ENCODE results near the gene OGDH.

OGDH gene

DNA sequence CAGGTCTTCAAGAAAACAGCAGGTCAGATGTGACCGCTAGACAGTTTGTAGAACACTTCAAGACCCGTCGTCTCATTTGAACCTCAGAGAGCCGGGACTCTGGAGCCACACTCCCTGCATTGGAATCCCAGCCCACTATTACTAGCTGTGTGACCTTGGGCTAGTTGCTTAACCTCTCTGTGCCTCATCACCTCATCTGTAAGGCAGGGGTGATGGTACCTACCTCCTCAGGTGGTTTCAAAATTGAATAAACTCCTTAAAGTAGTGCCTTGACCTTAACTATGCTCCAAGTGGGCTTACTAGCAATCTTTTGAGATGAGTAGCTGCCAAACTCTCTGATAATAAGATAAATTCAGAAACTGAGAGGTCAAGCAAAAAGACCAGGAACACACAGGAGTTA is 43.8 kb downstream of the OGDH start:
- TF ChIP-seq TAF1 (IDR thresholded peaks at IDR 0.05; ENCODE audit: borderline replicate concordance, insufficient read depth, low read length) (no peak), POLR2AphosphoS5 (IDR thresholded peaks at IDR 0.05; ENCODE audit: low read depth, low read length) (no peak), FOXP2 (optimal IDR thresholded peaks at IDR 0.05; ENCODE audit: borderline replicate concordance, extremely low read depth, extremely low read length, insufficient read depth) (no peak), SIN3A (IDR thresholded peaks at IDR 0.05; ENCODE audit: borderline replicate concordance, insufficient read depth, low read length) (no peak)
- TF ChIP-seq, protein P1, sequence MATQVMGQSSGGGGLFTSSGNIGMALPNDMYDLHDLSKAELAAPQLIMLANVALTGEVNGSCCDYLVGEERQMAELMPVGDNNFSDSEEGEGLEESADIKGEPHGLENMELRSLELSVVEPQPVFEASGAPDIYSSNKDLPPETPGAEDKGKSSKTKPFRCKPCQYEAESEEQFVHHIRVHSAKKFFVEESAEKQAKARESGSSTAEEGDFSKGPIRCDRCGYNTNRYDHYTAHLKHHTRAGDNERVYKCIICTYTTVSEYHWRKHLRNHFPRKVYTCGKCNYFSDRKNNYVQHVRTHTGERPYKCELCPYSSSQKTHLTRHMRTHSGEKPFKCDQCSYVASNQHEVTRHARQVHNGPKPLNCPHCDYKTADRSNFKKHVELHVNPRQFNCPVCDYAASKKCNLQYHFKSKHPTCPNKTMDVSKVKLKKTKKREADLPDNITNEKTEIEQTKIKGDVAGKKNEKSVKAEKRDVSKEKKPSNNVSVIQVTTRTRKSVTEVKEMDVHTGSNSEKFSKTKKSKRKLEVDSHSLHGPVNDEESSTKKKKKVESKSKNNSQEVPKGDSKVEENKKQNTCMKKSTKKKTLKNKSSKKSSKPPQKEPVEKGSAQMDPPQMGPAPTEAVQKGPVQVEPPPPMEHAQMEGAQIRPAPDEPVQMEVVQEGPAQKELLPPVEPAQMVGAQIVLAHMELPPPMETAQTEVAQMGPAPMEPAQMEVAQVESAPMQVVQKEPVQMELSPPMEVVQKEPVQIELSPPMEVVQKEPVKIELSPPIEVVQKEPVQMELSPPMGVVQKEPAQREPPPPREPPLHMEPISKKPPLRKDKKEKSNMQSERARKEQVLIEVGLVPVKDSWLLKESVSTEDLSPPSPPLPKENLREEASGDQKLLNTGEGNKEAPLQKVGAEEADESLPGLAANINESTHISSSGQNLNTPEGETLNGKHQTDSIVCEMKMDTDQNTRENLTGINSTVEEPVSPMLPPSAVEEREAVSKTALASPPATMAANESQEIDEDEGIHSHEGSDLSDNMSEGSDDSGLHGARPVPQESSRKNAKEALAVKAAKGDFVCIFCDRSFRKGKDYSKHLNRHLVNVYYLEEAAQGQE (IDR thresholded peaks at IDR 0.05; ENCODE audit: insufficient read depth in 1 of 2, low read depth in 2 of 2, low read length in 2 of 2): no peak

DNA sequence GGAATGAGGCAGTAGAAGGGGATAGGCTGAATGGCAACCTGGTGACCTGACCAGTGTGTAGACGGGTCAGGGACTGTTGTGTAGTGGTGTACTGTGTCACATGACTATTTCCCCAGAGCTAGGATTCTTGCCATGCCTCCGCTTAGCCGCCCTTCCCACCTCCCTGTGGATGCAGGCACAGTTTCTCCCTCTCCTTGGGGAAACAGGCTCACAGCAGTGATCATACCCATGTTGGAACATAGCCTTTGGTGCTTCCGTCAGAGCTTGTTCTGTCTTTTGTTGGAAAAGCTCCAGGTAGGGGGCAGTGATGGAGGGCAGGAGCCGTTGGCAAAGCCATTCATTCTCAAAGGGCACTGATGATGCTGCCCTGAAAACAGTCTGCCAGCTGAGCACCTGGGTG is 44.3 kb downstream of the OGDH start:
- TF ChIP-seq POLR2AphosphoS5 (IDR thresholded peaks at IDR 0.05; ENCODE audit: low read depth, low read length): no peak
- no peak for TF ChIP-seq FOXP2 (optimal IDR thresholded peaks at IDR 0.05; ENCODE audit: borderline replicate concordance, extremely low read depth, extremely low read length, insufficient read depth)
- TF ChIP-seq, protein P1 (IDR thresholded peaks at IDR 0.05; ENCODE audit: insufficient read depth in 1 of 2, low read depth in 2 of 2, low read length in 2 of 2): no peak
- no peak for TF ChIP-seq SIN3A (IDR thresholded peaks at IDR 0.05; ENCODE audit: borderline replicate concordance, insufficient read depth, low read length)
- TF ChIP-seq TAF1 (IDR thresholded peaks at IDR 0.05; ENCODE audit: borderline replicate concordance, insufficient read depth, low read length): no peak

DNA sequence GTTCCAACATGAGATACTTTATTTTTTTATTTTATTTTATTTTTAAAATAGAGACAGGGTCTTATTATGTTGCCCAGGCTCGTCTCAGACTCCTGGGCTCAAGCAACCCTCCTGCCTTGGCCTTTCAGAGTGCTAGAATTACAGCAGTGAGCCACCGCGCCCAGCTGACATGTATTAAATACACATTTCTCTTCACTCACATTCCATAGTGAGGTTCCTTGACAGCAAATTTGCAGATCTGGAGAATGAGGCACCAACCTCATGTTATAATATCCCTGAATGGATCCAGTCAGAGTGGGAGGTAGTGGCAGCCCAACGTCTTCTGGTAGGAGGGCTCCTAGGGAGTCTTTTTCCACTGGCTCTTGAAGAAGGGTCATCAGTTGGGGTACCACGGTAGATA is 46.1 kb downstream of the OGDH start:
- no peak for TF ChIP-seq POLR2AphosphoS5 (IDR thresholded peaks at IDR 0.05; ENCODE audit: low read depth, low read length)
- TF ChIP-seq, protein P1 (IDR thresholded peaks at IDR 0.05; ENCODE audit: insufficient read depth in 1 of 2, low read depth in 2 of 2, low read length in 2 of 2): no peak
- no peak for TF ChIP-seq SIN3A (IDR thresholded peaks at IDR 0.05; ENCODE audit: borderline replicate concordance, insufficient read depth, low read length)
- no peak for TF ChIP-seq TAF1 (IDR thresholded peaks at IDR 0.05; ENCODE audit: borderline replicate concordance, insufficient read depth, low read length)
- TF ChIP-seq FOXP2 (optimal IDR thresholded peaks at IDR 0.05; ENCODE audit: borderline replicate concordance, extremely low read depth, extremely low read length, insufficient read depth): no peak

DNA sequence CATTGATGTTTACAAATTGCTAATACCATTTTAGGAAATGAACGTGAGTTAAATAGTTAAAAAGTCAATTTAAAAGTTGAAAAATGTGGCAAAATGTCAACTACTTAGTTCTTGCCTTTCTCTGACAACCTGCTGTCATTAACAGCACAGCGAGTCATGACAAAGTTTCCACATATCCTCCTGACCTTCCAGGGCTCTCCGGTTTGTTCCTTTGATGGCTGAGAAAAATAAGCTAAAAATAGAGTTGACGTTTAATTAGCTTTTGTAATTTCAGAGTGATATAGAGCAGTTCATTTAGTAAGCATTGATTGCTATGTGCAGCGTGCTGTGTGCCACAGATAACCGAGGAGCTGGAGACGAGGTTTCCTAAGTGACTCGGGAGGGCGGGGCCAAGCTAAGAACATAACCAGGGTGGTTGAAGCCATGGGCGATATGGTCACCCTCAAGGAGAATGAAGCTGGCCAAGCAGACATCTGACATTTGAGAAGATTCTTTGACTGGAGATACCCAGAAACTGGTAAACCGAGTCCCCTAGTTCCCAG is 47.9 kb downstream of the OGDH start:
- TF ChIP-seq TAF1 (IDR thresholded peaks at IDR 0.05; ENCODE audit: borderline replicate concordance, insufficient read depth, low read length) (no peak), FOXP2 (optimal IDR thresholded peaks at IDR 0.05; ENCODE audit: borderline replicate concordance, extremely low read depth, extremely low read length, insufficient read depth) (no peak), SIN3A (IDR thresholded peaks at IDR 0.05; ENCODE audit: borderline replicate concordance, insufficient read depth, low read length) (no peak), POLR2AphosphoS5 (IDR thresholded peaks at IDR 0.05; ENCODE audit: low read depth, low read length) (no peak)
- TF ChIP-seq, protein P1 (IDR thresholded peaks at IDR 0.05; ENCODE audit: insufficient read depth in 1 of 2, low read depth in 2 of 2, low read length in 2 of 2): no peak

DNA sequence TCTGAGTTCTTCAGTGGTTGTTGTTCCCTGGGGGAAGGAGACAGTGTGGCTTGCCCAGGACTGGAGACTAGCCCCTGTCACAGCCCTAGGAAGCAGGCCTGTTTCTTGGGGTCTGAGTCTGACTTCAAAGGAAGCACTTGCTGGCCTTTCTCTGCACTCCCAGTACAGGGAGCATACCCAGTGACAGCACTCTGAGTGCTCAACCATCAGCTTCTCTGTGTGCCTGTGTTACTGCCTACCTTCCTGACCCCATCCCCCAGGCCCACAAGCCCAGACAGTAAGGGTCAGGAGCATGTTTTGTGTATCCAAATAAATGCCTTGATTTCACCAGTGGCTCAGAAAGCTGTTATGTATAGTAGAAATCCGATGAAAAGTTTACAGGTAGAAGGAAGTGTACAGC is 48.9 kb downstream of the OGDH start:
- TF ChIP-seq FOXP2 (optimal IDR thresholded peaks at IDR 0.05; ENCODE audit: borderline replicate concordance, extremely low read depth, extremely low read length, insufficient read depth): no peak
- TF ChIP-seq TAF1 (IDR thresholded peaks at IDR 0.05; ENCODE audit: borderline replicate concordance, insufficient read depth, low read length): no peak
- no peak for TF ChIP-seq SIN3A (IDR thresholded peaks at IDR 0.05; ENCODE audit: borderline replicate concordance, insufficient read depth, low read length)
- TF ChIP-seq, protein P1 (IDR thresholded peaks at IDR 0.05; ENCODE audit: insufficient read depth in 1 of 2, low read depth in 2 of 2, low read length in 2 of 2): no peak

All from PFSK-1 (cell line).